GM19099 (cell line): ENCODE measurements around the gene RGS17.

Experiments
- POLR2A ChIP-seq: IDR thresholded peaks from 3 replicates; pipeline ENCODE4 v1.6.1; 2011; ENCODE audit warnings: low read depth; ENCODE audit not compliant: insufficient read length; ENCODE audit errors: extremely low read depth

Gene RGS17

GRCh38 chr6:153138930-153139329, 7.8 kb upstream of the RGS17 start:
- TF ChIP-seq POLR2A: no peak

DNA sequence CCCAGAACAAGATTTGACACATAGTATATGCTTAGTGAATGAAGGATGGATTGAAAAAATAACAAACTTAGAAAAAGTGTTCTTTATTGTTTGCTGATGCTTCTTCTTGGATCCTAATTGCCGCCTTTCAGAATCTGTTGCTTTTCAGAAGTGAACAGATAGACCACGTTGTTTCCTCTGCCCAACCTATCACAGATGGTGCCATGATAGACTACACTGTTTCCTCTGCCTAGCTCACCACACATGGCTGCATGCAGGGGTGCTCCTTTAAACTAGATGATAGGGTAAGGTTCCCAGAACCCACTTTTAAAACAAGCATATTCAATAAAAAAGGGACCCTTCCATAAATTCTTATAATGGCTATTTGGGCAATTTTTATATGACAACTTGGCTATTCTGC, 4.6 kb upstream of the RGS17 start:
- TF ChIP-seq POLR2A: no peak

DNA sequence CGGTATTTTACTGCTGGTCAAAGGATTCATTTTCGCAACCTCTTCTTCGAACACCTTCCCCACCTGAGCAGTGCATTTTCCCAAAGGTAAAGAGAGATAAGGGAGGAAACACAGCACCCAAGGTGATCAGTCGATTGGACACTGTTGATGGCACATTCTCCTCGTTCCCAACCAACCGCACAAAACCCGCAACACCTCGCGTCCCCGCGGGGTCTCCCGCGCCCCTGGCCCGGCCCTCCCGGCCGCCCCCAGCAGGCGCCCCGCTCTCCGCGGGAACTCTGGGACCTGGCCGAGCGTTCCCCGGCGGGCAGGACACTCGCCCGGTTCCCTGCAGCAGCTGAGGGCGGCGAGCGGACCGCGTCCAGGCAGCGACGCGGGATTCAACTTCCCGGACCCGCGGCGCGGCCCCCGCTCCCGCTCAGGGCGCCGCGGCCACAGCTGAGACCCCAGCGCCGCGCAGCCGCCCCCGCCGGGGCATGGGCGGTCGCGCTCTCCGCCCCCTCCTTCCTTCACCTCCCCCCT, 506 bp downstream of the RGS17 start:
- TF ChIP-seq POLR2A: no peak

DNA sequence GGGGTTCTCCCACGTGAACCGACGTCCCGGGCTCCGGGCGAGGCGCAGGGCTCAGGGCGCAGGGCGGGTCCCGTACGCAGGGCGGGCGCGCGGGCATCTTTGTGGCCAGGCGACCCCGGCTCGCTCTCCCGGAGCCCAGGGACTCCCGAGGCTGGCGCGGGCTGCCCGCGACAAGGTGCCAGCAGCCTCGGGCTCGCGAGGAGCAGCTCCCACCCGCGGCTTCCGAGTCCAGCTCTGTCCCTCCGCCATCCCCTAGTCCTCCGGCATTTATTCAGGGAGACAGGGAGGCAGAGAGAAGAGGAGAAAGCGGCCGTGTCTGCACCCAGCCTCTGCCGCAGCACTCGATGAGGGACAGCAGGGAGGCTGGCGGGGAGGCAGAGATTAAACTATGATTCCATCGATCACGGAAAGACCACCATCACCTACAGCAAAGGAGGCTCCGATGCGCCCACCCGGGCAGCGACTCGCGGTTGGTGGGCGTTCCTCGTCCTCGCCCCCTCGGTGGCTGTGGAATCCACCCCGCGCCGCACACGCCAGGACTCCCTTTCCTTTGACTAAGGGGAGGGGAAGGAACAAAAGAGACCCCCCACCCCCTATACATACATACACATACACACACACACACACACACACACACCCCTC, 1.1 kb downstream of the RGS17 start:
- no peak for TF ChIP-seq POLR2A

DNA sequence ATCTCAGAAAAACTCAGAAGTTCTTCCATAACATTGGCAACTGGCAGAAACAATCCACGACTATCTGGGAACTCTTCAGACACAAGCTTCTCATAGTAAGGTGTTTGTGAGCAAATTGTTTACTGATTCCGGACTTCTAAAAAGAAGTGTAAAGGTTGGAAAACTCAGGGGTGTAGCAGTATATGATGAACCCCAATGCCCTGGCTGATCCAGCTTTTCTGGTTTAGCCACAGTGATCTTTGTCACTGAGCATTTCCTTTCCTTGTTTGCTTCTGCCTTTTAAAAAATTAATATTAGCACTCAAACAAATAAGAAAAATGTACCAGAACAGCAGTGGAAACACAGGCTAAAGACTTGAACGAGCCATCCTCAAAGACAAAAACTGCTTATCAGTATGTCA, 4.9 kb downstream of the RGS17 start:
- no peak for TF ChIP-seq POLR2A

DNA sequence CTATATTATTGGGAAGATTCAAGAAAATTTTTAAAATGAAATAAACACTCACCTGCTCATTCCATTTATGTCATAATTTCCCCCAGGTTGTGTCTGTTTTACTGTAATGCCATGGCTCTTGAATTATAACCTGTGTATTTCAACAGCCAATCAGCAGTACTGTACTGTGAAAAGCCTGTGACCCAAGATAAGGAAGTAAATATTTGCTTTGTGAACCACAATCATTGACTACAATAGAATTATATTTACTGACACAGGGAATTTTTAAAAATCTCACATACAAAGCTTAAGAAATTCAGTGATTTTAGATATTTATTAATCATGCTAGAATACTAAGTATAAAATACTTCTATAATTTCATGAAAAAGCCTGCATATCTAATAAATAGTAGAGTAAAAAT, 6.0 kb downstream of the RGS17 start:
- TF ChIP-seq POLR2A: no peak

DNA sequence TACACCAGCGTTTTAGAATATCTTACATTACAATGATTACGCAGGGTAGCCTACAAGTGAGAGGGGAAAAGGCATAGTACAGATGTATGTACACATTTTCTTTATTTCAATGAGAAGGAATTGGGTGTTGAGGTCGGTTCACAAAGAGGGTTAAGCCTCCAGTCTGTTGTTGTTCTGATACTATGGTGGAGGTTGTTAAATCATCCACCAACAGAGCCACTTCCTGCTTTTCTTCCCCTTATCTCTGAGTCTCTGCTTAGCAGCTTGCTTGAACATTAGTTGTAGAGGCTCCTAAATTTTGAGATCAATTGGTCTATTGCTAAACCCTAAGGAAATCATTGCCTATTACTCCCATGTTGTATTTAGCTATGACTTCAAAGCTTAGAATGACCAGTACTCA, 7.3 kb downstream of the RGS17 start:
- TF ChIP-seq POLR2A: no peak

- no peak for TF ChIP-seq POLR2A
Observed at GRCh38 chr6:153121311-153121710, 9.8 kb downstream of the RGS17 start.

- TF ChIP-seq POLR2A: no peak
Observed at GRCh38 chr6:153117986-153118879, 12.8 kb downstream of the RGS17 start.

DNA sequence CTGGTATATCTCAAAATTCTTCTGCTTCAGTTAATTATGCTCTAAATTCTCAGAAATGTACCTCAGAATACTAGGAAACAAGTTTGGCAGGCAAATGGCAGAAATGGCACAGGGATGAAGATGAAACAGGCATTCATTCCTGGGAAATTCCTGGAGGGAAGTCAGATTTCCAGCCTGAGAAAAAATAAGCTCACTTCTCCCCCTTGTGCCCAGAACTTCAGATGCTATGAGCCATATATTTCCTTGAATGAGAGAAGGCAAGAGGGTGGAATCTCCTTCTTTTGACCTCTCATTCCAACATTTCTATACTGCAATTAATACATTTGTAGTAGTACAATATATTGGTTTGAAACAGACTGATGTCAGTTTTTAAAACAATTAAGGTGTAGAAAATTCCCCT, 22.8 kb downstream of the RGS17 start:
- no peak for TF ChIP-seq POLR2A

- TF ChIP-seq POLR2A: no peak
Observed at GRCh38 chr6:153106021-153106420, 25.1 kb downstream of the RGS17 start.

GRCh38 chr6:153104220-153104619, 26.9 kb downstream of the RGS17 start:
- TF ChIP-seq POLR2A: no peak

DNA sequence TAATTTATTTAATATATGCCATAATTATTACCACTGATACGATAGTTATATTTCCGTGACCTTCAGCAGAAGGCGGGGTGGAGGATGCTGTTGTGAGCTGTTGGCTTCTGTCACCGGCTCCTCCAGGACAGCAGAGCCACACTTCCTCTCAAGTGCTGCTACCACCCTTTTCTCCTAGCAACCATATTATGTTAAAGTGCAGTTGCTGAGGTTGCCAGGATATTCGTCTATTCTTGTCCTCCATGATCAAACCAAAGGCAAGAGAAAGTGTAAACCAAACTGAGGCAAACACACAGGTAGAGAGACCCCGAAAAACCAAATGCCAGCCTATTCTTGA, 27.8 kb downstream of the RGS17 start:
- TF ChIP-seq POLR2A: no peak

- no peak for TF ChIP-seq POLR2A
Observed at GRCh38 chr6:153102605-153103318, 28.3 kb downstream of the RGS17 start.

DNA sequence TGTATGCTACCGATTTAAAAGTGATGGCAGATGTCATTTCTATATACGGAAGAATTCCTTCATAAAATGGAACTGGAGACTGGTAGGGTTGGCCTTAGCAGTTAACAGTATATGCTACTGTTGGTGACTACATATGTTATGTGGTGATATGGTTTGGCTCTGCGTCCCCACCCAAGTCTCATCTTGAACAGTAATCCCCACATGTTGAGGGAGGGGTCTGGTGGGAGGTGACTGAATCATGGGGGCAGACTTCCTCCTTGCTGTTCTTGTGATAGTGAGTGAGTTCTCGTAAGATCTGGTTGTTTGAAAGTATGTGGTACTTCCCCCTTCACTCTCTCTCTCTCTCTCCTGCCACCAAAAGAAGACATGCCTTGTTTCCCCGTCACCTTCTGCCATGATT, 29.6 kb downstream of the RGS17 start:
- TF ChIP-seq POLR2A: no peak

DNA sequence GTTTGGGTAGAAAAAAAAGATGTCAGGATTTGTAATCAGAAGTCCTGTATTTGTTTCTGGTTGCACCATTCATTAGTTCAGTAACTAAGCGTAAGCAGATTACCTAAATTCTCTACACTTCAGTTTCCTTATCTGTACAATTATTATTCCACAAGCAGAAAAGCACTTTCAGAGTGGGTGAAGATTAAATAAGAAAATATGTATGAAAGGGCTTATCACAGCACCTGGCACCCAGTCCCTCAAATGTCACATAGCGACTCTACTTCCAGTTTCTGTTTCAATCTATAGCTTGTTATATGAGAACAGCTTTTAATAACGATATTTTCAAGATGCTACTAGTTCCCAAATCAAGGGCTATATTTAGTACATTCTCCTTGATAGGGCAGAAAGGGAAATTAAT, 31.4 kb downstream of the RGS17 start:
- TF ChIP-seq POLR2A: no peak
